GM18951 (cell line): ENCODE results near the gene ZNF672.
"Not testable (repeated sequence)": the region's sequence is repeated elsewhere in the genome, so short reads cannot be mapped to it uniquely, and the experiment has no call there.

ENCODE experiments used
- POLR2A ChIP-seq: IDR thresholded peaks from 4 replicates; pipeline ENCODE4 v1.6.1; 2011; ENCODE audit warnings: mild to moderate bottlenecking; ENCODE audit not compliant: insufficient read length, insufficient read depth; ENCODE audit errors: extremely low read depth
- in situ Hi-C: fragments of 300-500 bp; cut with MboI; formaldehyde crosslinking; loops from one replicate; pipeline ENCODE4 v1.12.0; 2022; ENCODE audit warnings: low sequenced_read_pairs, mixed read lengths, inconsistent platforms; ENCODE audit not compliant: unreplicated experiment

The ZNF672 gene

GRCh38 chr1:248858891-248859889 is 21.2 kb downstream of the ZNF672 start, which contains the start of gene ZNF692:
Gene ZNF692, minus strand, starts transcription at chr1:248859085. Its CDS starts 776 bp downstream, at chr1:248858309.
- peak; percentile 97 for TF ChIP-seq POLR2A
- in situ Hi-C loops: no loop called here

- no peak for TF ChIP-seq POLR2A
- in situ Hi-C loops: no loop called here
Observed at GRCh38 chr1:248860007-248860406, 22.0 kb downstream of the ZNF672 start.

- TF ChIP-seq POLR2A: no peak
- in situ Hi-C loops: no loop called here
Observed at GRCh38 chr1:248861616-248862015, 23.6 kb downstream of the ZNF672 start.

- in situ Hi-C loops: no loop called here
- no peak for TF ChIP-seq POLR2A
Observed at GRCh38 chr1:248862695-248862997, 24.6 kb downstream of the ZNF672 start.

GRCh38 chr1:248862998-248863881 is 25.2 kb downstream of the ZNF672 start:
- TF ChIP-seq POLR2A: peak; percentile 83
- in situ Hi-C loops: no loop called here

GRCh38 chr1:248871837-248872401 is 33.9 kb downstream of the ZNF672 start:
- in situ Hi-C loops: no loop called here

GRCh38 chr1:248872752-248873408 is 34.9 kb downstream of the ZNF672 start:
- TF ChIP-seq POLR2A: peak; percentile 11
- in situ Hi-C loops: no loop called here

More at GRCh38 chr1:248871837-248872401, 33.9 kb downstream of the ZNF672 start:
- no peak for TF ChIP-seq POLR2A

- peak; percentile 39 for TF ChIP-seq POLR2A
- in situ Hi-C loops: no loop called here
Observed at GRCh38 chr1:248873409-248873992, 35.5 kb downstream of the ZNF672 start.

- in situ Hi-C loops: no loop called here
Observed at GRCh38 chr1:248873993-248874533, 36.0 kb downstream of the ZNF672 start.

GRCh38 chr1:248881261-248881660 is 43.2 kb downstream of the ZNF672 start:
- in situ Hi-C loops: no loop called here
- no peak for TF ChIP-seq POLR2A

More at GRCh38 chr1:248873993-248874533, 36.0 kb downstream of the ZNF672 start:
- no peak for TF ChIP-seq POLR2A

- in situ Hi-C loops: not testable (repeated sequence)
Observed at GRCh38 chr1:248882427-248882826, 44.4 kb downstream of the ZNF672 start.

GRCh38 chr1:248884632-248885295 is 46.7 kb downstream of the ZNF672 start:
- TF ChIP-seq POLR2A: no peak
- in situ Hi-C loops: no loop called here

GRCh38 chr1:248885646-248886045 is 47.6 kb downstream of the ZNF672 start:
- TF ChIP-seq POLR2A: no peak
- in situ Hi-C loops: no loop called here
